Stimulated activated CD4-positive, alpha-beta T cell treated with anti-CD3 and anti-CD28 coated beads, Interleukin-1b, Interleukin-23, amount 100 ng/mL, for 24 hours (primary cell): ENCODE data around the gene PNPLA2.

Source experiments
- DNase-seq, 4 experiments: peaks; one replicate each; pipeline ENCODE4 v3.0.0-alpha.2; 2020; ENCODE audit warnings: low read depth in 4 of 4, low spot score in 1 of 4

PNPLA2 gene

GRCh38 chr11:786235-787083 is 32.3 kb upstream of the PNPLA2 start:
- DNase-seq, result no peak

DNA sequence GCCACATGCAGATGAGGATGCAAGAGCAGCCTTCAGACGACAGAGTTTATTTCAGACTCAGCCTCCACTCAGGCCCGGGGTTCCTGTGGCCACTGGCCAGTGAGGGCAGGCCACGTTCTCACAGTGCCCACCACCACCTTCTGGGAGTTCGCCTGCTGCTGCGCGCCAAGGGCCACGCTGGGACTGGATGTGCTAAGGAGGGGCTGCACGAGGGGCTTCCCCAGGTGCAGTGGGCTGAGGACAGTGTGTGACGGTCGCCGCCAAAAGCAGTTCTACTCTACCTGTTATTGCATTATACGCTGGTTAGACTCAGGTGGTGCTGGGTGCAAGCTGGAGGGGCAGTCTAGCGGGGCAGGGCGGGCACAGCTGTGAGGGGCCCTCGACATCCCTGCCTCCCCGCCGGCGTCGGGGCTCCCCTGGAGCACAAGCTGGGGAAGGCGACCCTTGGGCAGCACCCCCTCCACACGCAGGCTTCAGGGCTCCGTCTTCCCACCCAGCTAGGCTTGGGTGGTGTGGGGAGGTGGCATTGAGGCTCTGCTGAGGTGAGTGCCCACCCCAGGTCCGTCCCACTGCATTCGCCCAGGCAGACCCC is 31.5 kb upstream of the PNPLA2 start:
- DNase-seq, result no peak

DNA sequence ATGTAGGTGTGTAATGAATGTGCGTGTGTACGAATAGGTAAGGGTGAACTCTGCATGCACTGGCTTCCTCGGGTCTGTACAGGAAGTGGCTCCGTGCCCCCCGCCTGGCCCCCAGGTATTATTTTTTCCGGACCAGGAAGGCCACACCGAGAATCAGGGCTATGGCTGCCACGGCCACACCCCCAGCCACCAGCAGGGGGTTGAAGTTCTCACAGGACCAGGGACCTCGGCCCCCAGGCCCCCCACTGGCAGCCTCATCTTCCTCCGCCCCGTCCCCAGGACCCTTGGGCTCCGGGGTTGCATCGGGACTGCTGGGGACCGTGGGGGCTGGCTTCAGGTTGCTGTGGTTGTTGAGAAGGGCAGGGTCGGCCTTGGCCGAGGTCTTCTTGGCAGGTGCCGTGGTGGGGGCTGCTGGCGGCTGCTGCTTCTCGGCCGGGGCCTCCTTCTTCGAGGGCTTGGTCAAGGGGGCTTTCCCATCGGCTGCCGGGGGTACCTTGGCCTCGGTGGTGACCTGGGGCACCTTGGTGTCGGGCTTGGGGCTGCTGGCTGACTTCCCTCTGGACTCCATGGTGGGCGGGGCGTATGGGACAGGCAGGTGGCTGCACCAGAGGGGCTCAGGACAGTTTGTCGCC is 30.6 kb upstream of the PNPLA2 start:
- DNase-seq, result no peak

GRCh38 chr11:788953-789940 is 29.5 kb upstream of the PNPLA2 start:
- no peak for DNase-seq

GRCh38 chr11:789943-790342 is 28.8 kb upstream of the PNPLA2 start, which contains the start of gene CEND1:
Gene CEND1, minus strand, starts transcription at chr11:790090. Its CDS starts 1,514 bp downstream, at chr11:788576.
- DNase-seq, result peak in 1 of 4 experiments; percentile 55

GRCh38 chr11:790721-791564 is 27.8 kb upstream of the PNPLA2 start:
- DNase-seq, result no peak

DNA sequence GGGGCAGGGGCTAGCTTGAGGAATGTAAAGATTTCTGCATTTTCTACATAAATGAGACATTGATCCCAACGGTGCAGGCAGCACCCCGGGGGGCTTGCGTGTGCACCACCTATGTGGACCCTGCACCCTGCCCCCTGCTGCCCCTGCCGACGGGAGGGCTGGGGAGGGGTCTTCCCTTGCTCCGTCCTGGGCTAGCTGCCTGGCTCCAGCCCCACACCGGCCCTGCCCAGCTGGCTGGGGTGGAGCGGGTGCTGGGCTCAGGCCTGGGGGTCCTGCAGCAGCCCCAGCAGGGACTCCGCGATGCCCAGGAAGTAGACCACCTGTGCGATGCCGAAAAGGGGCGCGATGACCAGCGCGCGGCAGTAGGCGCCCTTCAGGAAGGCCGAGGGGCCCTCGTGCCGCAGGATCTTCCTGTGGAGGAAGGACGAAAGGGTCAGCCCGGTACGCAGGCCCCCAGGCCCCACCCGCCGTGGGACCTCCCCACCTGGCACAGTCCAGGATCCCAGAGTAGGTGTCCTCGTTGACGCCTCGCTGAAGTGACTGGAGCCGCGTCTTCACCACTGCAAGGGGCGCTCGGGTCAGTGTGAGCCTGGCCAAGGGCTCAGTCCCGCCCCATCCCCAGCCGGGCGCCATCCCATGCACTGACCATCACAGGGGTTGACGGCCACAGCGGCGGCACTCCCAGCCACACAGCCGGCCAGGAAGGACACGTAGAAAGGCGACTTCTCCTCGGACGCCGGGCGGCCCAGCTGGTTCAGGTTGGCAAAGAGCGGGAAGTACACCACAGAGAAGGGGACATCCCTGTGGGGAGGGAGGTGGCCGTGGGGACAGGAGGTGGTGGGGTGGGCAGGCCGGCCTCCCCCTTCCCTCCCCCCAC is 26.8 kb upstream of the PNPLA2 start:
- DNase-seq, result no peak

GRCh38 chr11:792535-792821 is 26.2 kb upstream of the PNPLA2 start:
- no peak for DNase-seq

DNA sequence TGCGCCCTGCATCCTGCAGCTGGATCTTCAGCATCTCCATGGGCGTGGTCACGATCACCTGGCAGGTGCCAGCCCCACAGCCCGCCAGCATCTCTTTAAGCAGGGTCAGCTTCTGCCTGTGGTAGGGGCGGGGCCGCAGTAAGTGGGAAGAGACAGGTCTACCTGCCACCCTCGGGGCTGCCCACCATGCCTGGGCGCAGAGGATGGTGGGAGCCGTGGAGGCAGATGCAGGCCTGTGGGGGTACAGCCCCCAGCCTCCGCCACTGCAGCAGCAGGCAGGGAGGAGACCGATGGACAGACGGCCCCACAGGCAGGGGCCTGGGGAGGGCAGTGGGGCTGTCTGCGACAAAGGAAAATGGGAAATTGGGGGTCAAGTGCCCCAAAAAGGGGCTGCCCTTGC is 25.8 kb upstream of the PNPLA2 start:
- DNase-seq, result no peak

DNA sequence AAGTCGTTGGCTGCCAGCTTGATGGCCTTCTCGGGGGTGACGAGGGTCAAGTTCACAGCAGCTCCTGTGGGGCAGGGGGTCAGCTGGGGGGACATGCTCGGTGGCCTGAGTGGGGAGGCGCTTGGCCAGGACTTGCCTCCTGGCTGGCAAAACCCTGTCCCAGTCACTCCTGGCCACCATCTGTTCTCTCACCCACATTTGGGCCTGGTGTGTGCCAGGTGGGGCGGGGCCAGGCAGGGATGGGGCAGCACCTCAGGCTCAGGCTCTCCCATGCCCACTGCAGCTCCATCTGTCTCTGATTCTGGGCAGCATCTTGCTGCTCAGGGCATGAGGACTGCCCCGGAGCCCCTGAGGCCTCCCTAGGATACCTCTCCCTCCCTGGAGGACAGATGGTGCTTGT is 25.2 kb upstream of the PNPLA2 start:
- DNase-seq, result no peak

DNA sequence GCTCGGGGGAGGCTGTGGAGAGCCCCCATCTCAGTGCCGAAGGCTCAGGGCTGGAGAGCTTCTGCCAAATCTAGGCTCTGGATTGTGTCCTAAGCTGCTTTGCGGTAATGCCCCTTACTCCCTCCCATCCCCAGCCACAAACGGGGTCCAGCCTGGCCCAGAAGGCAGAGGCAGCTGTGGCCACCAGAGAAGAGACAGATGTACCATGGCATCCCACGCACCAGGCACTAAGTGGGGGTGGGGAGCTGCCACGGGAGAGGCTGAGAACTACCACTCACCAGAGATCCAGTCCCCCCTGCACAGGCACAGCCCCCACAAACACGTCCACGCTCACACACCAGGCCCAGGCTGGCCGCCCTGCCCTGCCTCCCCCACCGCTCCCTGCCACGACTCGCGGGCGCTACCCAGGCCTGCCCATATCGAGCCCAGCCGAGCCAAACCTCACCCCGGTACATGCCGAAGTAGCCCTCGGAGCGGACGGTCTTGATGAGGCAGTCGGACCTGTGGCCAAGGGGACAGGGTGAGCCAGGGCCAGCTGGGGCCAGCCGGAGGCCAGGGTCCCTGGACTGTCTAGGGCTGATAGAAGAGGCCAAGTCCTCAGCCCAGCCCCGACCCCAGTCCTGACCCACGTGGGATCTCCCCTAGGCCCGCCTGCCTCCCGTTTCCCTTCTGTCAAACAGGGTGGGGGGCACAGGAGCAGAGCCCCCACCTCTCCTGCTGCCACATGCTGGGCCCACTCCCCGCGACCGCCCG is 24.5 kb upstream of the PNPLA2 start:
- DNase-seq, result no peak

GRCh38 chr11:794766-795633 is 23.7 kb upstream of the PNPLA2 start:
- no peak for DNase-seq

DNA sequence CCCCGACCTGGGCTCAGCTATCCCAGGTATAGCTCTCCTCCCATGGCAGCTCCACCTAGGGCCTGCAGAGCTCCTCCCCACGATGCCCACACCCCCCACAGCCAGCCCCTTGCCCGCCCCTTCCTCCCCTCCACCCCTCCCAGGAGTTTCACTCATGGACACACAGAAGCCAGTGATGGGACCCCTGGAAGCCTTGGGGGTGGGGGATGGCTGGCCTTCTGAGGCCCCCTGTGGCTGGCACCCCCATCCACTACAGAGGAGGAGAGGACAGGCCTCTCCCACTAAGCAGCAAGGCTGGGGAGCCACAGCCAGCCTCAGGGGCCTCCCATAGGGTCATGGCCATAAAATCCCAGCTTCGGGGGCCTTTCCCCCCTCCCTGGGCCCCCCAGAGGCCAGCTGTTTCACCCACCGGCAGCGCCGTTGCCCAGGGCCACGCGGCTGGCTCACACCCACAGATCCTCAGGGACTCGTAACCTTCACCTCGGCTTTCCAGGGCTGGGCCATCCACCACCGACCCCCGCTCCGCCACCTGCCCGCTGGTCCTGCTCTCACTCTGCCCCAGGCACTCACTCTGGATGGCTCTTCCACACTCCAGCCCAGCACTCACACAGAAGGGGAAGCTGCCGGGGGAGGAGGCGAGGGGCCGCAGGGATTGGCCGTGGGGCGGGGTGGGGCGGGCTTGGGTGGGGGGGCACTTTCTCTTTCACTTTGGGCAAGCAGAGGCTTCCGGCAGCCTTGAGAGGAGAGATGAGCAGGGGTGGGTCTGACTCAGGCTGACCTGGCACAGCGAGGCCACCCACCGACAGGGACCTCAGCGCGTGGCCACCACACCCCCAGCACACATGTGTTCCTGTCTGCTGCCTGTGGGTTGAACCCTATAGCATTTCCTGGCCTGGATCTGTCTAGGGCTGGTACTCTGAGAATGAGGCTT is 22.8 kb upstream of the PNPLA2 start:
- peak; percentile 61 to 82 (median 68) for DNase-seq

- DNase-seq, result no peak
These were observed 22.0 kb upstream of the PNPLA2 start for GRCh38 chr11:796565-797295.

GRCh38 chr11:797296-798092 is 21.2 kb upstream of the PNPLA2 start:
- DNase-seq, result peak in 2 of 4 experiments; percentile 67 to 77
